CD4-positive, alpha-beta T cell treated with Interferon gamma for 1 hour (primary cell): ENCODE results near the gene P3H3.
A peak's percentile ranks its signal among the peaks of the same experiment; 100 is the strongest.
"Not testable (repeated sequence)": the region's sequence is repeated elsewhere in the genome, so short reads cannot be mapped to it uniquely, and the experiment has no call there.

Experiments
- DNase-seq: peaks from one replicate; pipeline ENCODE4 v3.0.0-alpha.2; 2020

Gene P3H3

DNA sequence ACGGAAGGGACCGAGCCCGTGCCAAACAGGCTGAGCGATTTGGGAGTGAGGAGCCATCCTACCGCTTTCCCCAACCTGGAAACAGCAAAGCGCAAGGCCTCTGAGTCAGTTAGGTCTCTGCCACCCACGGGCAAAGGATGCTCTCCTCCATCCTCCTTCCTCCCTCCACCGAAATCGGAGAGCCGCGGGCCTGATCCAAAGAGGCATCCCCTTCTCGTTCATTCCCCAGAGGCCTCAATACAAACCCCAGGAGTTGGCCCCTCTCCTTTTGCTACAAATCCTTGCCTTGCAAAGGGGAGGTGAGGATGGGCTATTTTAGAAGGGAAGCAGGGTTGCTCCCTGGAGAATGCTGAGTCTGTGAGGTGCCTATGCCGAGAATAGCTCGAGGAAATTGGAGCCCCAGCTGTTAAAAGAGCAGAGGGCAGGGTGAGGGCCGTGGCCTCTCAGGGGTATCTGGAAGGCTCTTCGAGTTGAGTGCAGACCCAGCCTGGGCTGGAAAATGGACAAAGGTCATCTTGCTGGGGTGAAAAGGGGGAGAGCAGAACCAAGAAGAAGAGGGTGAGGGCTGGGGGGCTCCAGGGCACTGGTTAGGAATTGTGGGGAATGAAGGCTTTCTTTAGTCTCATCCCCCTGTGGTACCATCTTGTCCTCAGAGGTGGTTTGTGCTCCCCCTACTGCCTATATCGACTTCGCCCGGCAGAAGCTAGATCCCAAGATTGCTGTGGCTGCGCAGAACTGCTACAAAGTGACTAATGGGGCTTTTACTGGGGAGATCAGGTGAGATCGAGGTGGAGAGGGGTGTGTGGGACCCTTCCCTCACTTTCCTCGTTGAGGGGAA, 40.2 kb downstream of the P3H3 start:
- no peak for DNase-seq

DNA sequence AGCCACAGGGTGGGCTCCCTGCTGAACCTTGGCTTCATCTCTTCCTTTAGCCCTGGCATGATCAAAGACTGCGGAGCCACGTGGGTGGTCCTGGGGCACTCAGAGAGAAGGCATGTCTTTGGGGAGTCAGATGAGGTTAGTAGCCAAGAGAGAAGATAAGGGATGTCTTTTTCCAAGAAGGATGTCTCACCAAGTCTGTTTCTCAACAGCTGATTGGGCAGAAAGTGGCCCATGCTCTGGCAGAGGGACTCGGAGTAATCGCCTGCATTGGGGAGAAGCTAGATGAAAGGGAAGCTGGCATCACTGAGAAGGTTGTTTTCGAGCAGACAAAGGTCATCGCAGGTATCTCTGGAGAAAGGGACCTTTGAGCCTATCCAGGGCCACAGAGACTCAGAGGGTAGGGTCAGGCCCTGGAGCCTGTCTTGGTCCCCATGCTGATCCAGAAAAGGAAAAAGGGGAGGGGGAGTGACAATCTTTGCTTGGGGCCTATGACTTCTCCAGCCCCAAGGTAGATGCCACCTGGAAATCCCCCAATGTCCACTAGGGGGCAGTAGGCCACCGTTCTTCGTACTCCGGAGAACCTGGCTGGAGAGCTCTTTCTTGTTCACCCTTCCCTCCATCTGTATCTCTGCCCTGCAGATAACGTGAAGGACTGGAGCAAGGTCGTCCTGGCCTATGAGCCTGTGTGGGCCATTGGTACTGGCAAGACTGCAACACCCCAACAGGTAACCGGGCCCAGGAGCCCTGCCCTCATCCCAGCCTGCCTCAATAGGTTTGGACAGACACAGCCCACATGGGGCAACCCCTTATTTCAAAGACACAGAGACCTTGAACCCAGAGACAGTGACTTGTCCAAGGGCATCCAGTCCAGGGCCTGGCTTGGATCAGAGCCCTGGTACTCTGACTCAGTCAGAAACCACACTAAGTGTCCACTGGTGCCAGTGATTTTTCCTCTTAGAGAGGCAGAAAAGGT, 41.1 kb downstream of the P3H3 start:
- DNase-seq, result peak; percentile 79

DNA sequence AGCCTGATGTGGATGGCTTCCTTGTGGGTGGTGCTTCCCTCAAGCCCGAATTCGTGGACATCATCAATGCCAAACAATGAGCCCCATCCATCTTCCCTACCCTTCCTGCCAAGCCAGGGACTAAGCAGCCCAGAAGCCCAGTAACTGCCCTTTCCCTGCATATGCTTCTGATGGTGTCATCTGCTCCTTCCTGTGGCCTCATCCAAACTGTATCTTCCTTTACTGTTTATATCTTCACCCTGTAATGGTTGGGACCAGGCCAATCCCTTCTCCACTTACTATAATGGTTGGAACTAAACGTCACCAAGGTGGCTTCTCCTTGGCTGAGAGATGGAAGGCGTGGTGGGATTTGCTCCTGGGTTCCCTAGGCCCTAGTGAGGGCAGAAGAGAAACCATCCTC, 42.1 kb downstream of the P3H3 start:
- DNase-seq, result not testable (repeated sequence)

DNA sequence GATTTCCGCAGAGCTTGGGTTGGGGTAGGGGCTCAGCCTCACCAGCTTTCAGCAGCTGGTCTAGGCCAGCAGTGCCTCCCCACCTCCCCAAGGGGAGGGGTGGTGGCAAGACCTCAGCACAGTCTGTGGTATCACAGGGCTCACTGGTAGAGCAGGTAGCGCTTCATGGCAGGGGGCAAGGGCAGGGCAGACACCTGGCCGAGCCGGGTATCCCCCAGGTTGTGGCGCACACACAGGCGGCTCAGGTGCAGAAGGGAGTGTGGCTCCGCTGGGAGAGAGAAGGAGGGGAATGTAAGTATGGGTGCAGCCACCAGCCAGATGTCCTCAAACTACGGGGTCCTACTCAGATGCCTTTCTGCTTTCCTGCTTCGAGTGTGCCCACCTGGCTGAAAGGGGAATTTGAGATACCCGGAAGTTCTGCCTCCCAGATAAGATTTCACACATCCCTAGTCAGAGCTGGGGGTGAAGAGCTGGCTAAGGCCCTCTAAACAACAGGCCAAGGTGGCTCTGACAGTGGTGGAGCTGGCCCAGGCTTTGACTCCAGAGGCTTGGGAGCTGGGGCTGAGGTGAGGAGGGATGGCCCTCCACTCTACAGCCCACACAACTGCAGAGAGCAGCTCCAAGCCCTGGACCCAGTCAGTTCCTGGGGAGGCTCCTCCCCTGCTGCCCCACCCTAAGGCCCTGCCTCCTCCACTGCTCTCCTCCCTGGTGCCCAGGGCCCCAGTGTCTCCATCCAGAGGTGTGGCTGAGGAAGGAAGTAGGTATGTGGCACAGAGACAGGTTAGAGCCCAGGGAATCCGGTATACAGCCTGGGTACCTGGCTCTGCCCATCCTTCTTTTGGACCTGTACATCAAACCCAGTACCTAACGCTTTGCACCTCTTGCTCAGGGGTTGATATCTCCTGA, 43.1 kb downstream of the P3H3 start:
- DNase-seq, result no peak

DNA sequence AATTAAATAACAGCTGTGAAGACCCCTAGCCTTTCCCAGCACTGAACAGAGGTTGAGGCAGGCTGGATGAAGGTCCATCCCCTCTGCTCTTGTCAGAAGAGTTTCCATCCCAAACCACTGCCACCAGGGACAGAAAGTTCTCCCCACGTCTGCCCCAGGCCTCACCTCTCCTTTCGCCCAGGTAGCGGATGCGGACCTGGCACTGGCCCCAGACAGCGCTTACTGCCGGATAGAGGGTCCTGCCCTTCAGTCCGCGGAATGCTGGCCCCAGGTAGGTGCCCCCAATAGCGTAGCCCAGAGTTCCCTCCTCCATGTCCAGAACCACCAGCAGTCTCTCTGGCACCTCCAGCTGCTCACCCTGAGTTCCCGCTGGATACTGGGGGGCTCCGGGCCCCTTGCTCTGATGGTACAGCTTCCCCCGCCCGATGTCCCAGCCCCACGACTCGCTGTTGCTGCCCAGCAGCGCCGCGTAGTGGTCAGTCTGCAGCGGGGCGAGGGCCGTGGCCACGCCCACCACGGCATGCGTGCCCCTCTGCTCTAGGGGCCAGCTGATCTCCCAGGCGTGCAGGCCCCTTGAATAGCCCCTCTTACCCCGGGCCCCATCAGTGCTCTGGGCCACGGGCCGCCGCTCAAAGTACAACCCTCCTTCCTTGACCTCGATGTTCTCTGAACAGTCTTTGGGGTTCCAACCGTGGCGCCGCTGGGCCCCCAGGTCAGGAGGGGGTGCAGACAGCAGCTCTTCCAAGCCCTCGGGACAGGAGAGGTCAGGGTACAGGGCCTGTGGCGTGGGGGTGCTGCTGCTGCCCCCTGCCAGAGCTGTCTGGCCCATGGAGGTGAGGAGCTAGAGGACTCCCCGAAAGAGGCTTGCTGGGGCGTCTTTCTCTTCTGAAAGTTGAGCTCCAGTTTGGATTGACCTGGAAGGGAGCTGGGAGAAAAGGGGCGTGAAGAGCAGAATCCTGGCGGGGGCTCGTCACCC, 44.2 kb downstream of the P3H3 start:
- peak; percentile 82 for DNase-seq

DNA sequence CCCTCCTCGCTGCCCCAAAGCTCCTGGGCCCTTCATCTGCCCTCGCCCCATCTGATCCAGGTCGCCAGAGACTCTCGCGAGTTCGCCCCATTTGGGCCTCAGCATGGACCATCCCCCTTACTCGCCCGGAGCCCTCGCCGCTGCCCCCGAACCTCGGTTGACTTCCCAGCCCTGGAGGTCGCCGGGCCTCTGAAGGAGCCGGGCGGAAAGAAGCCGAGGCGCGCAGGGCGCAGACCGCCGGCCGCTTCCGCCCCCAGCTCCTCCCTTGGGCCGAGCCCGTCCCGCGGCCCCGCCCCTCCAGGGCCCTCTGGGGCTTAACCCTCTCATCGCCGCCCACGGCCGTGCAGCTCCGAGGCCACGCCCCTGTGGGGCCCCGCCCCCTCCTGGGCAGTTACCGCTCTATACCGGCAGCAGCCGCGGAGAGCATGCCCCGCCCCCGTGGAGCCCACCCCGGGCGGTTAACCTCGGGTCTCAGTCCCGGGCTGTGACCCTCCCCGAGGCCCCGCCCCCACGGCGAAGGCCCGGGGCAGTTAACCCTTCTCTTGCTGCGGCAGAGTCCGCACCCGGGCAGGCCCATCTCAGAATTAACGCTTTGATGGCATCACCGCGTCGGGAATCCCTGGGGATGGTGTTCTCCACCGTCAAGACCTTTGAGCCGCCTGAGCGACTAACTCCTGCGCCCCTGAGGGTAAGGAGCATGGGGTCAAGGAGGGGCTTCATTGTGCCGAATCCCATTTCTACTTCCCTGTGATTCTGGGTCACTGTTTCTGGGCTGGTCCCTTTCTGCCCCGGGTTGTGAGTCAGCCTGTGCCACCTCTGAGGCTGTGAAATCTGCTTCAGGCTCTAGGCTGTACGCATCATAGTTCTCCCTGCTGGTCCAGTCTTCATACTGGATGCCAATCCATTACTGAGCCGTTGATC, 45.1 kb downstream of the P3H3 start, which contains the start of gene SPSB2:
SPSB2 (minus strand) TSS at position 210 of the 921 bp plus-strand sequence. CDS start 402 bp downstream, outside the sequence.
- peak; percentile 97 for DNase-seq

DNA sequence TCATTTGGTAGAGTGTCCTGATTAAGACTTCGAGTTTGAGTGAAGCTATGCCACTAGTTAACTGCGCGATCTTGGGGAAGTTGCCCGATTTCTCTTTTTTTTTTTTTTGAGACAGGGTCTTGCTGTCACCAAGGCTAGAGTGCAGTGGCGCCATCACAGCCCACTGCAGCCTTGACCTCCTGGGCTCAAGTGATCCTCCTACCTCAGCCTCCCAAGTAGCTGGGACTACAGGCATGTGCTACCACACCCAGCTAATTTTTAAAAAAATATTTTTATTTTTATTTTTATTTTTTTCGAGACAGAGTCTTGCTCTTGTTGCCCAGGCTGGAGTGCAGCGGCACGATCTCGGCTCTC, 45.8 kb downstream of the P3H3 start:
- DNase-seq, result not testable (repeated sequence)

DNA sequence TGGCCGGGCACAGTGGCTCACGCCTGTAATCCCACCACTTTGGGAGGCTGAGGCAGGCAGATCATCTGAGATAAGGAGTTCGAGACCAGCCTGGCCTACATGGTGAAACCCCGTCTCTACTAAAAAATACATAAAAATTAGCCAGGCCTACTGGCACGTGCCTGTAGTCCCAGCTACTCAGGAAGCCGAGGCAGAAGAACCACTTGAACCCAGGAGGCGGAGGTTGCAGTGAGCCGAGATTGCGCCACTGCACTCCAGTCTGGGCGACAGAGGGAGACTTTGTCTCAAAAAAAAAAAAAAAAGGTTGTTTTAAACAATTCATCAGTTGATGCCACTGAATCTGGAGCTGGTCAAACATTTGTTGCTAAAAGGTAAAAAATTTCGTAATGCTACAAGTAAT, 51.6 kb downstream of the P3H3 start:
- not testable (repeated sequence) for DNase-seq

DNA sequence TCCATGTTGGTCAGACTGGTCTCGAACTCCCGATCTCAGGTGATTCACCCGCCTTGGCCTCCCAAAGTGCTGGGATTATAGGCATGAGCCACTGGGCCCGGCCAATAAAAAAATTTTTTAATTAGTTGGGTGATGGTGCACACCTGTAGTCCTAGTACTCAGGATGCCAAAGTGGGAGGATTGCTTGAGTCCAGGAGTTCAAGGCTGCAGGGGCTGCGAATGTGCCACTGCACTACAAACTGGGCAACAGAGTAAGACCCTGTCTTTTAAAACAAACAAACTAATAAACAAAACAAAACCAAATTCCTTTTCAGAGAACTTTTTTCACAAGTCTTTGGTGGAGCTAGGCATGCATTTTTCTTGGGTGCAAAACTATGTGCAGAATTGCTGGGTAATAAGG, 55.0 kb downstream of the P3H3 start:
- DNase-seq, result no peak

DNA sequence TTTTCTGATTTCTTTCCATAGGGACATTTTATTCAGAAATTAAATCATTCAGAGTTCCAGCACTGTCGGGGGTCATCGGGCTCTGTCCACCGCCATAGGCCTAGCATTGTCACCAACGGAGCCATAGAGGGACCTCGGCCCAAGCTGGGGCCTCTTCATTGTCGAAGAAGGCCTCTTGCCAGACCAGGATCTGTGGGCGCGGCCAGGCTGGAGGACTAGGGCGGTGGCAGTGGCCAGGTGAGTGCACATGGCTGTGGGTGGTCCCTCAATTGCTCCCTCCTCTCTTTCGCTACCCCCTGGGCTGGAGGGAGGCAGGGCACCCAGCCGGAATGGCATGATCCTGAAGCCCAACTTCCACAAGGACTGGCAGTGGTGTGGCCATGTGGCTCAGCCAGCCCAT, 55.5 kb downstream of the P3H3 start:
- no peak for DNase-seq

DNA sequence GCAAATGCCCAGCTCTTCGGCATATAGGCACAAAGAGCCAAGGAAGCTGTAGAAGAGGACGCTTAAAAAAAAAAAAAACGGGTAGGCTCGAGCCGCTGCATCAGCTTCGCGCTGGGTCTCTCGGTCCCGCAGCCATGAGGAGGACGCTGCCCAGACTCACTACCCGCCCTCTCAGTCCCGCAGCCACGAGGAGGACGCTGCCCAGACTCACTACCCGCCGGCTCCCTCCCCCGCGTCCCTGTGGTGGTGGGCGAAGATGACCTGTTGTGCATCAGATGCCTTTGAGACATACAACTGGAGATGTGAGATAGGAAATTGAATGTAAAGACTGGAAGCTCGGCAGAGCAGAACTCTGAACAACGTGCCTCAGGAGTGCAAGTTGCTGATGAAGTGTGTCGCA, 56.3 kb downstream of the P3H3 start:
- no peak for DNase-seq

DNA sequence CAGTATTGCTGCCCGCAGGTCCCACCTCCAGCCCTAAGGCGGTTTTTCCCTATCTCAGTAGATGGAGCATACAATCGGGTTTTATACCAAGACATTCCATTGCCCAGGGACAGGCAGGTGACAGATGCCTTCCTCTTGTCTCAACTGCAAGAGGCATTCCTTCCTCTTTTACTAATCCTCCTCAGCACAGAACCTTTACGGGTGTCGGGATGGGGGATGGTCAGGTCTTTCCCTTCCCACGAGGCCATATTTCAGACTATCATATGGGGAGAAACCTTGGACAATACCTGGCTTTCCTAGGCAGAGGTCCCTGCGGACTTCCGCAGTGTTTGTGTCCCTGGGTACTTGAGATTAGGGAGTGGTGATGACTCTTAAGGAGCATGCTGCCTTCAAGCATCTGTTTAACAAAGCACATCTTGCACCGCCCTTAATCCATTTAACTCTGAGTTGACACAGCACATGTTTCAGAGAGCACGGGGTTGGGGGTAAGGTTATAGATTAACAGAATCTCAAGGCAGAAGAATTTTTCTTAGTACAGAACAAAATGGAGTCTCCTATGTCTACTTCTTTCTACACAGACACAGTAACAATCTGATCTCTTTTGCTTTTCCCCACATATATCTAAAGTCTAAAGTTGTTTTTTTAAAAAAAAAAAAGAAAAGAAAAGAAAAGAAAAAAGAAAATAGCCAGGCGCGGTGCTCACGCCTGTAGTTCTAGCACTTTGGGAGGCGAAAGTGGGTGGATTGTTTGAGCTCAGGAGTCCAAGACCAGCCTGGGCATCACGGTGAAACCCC, 58.2 kb downstream of the P3H3 start:
- DNase-seq, result not testable (repeated sequence)

DNA sequence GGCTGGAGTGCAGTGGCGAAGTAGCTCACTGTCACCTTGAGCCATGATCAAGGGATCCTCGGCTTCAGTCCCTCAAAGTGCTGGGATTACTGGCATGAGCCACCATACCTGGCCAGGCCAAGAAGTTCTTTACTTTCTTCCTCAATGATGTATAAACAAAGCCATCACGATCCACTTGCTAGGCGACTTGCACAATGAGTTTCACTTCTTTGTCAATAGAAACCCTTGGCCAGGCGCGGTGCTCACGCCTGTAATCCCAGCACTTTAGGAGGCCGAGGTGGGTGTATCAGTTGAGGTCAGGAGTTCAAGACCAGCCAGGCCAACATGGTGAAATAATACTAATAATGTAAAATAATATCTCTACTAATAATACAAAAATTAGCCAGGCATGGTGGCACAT, 59.3 kb downstream of the P3H3 start:
- no peak for DNase-seq

DNA sequence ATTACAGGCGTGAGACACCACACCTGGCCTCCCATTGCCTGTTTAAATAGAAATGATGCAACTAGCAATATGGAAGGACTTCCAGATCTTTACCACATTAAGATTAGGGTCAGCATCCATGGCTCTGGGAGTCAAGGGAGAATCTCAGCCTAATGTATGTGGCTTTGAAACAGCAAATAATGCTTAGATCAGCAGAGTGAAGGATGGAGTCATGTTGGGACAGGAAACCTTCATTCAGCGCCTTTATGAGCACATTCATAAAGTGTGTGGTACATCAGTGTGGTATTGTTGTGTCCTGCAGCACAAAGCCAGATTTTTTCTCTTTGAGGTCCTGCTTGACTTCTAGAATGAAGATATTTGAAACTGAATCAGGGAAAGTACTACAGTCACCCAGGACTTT, 60.2 kb downstream of the P3H3 start:
- no peak for DNase-seq

DNA sequence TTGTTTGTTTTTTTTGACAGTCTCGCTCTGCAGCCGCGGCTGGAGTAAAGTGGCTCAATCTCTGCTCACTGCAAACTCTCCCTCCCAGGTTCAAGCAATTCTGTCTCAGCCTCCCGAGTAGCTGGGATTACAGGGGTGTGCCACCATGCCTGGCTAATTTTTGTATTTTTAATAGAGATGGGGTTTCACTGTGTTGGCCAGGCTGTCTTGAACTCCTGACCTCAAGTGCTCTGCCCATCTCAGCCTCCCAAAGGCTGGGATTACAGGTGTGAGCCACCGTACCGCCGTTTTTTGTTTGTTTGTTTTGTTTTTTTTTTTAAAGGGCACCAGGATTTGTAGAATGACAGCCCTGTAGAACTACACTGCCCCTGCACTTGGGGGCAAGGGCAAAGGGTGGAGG, 60.6 kb downstream of the P3H3 start:
- DNase-seq, result not testable (repeated sequence)
